NCI-H2196 treated with DMSO at 0.1 percent for 48 hours (cell line): ENCODE measurements around the gene PSME3.
A peak's percentile ranks its signal among the peaks of the same experiment; 100 is the strongest.

ENCODE experiments used
- DNase-seq: peaks from one replicate; lab custom pipeline; 2025; ENCODE audit not compliant: unreplicated experiment; lab: John Stamatoyannopoulos, UW

The PSME3 gene

GRCh38 chr17:42814633-42815399 lies 18.4 kb upstream of the PSME3 start:
- DNase-seq: peak; percentile 24

DNA sequence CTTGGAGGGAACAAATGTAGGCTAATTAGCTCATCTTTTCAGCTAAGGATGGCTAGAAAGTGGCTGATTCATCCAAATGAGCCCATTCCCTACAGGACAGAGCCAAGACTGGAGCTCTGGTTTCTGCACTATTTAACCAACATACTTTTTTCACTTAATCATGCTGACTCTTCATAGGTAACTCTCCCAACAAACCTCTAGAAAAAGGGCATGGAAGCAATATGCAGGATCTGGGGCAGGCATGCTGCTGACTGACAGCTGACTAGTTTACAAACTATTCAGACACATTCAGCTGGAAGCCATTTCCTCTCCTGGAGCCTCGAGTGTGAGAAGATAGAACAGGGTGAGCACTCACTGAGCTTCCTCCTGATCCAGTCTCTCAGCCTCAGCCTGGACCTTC lies 15.3 kb upstream of the PSME3 start:
- DNase-seq: no peak

DNA sequence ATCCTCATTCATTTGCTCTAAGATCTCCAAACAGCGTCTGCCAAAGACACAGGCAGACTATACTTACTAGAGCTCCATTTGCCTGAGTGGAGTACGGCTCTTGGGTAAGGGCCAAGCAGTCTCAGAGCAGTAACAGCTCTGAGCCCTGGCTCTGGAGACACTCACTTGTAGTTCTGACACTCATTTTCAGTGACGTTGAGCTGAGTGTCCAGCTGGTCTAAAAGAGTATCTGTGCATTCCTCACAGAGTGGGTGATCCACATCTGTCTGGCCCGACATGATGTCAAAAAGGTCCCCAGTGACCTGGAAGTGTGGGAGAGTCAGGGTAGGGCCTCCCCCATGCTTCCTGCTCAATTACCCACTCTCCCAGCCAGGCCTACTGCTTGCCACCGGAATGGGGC lies 14.8 kb upstream of the PSME3 start:
- DNase-seq: no peak

GRCh38 chr17:42819939-42820535 lies 13.2 kb upstream of the PSME3 start:
- no peak for DNase-seq

GRCh38 chr17:42821176-42821575 lies 12.0 kb upstream of the PSME3 start:
- no peak for DNase-seq

DNA sequence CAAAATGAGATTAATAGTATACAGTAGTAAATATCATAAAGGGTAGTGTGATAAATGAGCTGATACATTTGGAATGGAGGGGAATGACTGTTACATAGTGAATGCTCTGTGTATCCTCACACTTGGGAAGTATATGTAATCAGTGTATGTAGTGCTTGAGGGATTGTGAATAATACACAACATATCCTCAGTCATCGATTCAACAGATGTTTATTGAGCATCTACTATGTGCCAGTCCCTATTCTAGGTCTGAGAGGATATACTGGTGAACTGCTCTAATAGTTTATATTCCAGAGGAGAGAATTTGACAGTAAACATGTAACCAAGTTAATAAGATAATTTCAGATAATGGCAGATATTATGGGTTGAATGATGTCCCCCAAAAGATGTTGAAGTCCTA lies 5.7 kb upstream of the PSME3 start:
- no peak for DNase-seq

DNA sequence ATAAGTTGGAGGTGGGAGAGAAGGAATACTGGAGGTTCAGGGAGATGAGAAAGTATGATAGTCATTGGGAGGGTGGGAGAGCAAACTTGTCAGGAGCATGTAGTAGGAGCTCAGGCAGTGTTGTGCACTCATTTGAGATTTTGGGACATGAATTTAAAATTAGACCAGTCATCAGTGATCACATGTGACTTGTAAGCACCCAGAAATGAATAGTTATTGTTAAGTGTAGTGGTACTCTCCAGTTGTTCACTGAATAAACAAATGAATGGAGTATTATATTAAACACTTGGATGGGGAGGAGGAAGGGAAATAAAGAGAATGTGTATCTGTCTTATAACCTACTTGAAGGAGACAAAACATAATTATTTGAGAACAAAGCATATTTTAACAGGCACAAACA lies 2.2 kb upstream of the PSME3 start:
- no peak for DNase-seq

DNA sequence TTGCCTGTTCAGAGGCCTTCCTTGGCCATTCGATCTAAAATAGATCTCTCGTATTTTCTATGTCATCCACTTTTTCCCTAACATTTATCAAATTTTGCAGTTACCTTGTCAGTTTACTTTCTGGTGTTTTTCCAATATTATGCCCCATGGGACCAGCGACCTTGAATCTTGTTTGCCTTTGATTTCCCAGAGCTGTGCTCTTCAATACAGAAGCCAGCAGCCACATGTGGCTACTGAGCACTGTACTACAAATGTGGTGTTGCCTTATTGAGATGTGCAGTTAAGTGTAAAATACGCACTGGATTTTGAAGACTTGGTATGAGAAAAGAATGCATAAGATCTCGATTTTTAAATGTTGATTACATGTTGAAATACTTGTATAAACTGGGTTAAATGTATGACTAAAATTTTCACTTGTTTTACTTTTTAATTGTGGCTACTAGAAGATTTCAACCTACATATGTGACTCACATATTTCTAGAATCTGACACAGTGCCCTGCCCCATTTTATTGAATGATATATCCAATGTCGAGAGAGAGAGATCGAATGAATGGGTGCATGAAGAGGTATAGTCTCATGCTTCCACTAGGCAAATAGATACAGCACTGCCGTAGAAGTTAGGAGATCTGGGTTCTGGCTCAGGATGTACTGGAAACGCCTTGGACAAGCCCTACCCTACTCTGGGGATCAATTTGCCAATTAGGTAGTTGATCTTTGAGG lies 824 bp upstream of the PSME3 start:
- DNase-seq: no peak

DNA sequence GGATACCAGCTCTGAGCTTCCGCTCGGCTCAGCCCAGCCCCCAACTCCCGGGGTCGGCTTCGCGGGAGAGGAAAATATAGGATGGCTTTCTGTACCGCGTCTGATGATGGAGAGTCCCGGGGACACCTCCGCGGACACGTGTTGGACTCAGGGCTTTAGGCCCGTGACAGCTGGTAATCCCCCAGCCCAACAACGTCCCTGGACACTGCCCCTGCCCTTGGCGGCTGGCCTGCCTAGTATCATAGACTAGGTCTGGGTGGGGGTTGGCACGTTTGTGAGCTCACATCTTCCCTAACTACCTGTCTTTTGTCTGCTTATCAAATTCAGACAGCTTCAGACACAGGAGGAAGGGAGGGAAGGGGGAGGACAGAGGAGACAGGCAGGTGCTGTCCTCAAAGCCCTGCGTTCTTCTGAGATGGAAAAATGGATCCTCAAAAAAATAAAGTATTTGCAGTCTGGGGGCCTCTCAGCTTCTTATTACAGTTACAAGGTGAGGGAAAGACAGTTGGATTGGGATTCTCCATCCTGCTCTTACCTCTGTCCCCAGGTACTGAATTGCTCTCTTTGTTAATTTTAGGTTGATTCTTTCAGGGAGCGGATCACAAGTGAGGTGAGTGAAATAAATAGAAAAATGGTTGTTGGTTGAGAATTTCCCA lies 698 bp downstream of the PSME3 start:
- no peak for DNase-seq

DNA sequence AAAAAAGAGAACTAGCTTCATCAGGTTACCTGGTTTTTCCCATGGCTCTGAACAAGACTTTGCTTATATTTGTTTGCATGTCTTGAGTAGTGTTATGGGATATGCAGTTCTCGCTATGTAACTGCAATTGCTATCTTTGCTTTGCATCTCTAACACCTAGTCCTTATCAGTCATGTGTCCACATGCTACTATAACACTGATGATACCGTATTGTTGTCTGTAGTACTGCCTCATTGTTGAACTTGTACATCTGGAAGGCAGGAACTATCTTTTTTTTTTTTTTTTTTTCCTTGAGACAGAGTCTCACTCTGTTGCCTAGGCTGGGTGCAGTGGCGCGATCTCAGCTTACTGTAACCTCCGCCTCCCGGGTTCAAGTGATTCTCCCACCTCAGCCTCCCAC lies 2.5 kb downstream of the PSME3 start:
- no peak for DNase-seq

GRCh38 chr17:42841975-42842685 lies 8.9 kb downstream of the PSME3 start:
- no peak for DNase-seq

DNA sequence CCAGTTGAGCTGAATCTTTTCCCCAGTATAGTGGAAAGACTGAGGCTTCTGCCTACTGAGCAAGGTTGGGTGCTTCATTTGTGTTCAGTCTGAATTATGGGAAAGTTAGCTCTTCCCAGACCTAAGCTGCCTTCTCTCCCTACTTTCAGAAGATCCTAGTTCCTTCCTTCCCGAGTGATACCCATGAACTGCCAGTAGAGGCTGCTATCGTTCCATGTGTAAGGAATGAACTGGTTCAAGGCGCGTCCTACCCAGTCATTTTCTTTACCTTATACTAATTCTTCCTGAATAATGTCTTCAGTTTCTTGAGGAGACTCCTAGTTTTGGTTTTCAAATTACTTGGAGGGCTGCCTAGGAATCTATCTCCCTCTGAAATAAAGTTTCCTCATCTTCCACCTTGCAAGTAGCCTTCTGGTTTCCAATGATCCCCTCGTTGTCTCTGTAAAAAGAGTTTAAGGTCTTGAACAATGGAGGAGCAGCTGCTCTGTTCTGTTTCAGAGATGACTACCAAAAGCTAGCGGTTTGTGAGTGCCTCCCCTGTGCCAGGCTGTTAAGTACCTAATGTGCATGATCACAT lies 10.2 kb downstream of the PSME3 start:
- DNase-seq: no peak

- no peak for DNase-seq
These were observed 11.1 kb downstream of the PSME3 start, which contains the start of gene AOC2 for GRCh38 chr17:42844271-42844670. Gene AOC2 (plus strand): TSS chr17:42844580. CDS start chr17:42844627, 47 bp downstream.

DNA sequence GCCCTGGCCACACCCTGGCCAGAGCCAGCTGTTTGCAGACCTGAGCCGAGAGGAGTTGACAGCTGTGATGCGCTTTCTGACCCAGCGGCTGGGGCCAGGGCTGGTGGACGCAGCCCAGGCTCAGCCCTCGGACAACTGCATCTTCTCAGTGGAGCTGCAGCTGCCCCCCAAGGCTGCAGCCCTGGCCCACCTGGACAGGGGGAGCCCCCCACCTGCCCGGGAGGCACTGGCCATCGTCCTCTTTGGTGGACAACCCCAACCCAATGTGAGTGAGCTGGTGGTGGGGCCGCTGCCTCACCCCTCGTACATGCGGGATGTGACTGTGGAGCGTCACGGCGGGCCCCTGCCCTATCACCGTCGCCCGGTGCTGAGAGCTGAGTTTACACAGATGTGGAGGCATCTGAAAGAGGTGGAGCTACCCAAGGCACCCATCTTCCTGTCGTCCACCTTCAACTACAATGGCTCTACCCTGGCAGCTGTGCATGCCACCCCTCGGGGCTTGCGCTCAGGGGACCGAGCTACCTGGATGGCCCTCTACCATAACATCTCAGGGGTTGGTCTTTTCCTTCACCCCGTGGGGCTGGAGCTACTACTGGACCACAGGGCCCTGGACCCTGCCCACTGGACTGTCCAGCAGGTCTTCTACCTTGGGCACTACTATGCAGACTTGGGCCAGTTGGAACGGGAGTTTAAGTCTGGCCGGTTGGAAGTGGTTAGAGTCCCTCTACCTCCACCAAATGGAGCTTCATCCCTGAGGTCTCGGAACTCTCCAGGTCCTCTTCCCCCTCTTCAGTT lies 11.8 kb downstream of the PSME3 start:
- DNase-seq: no peak

GRCh38 chr17:42845556-42845917 lies 12.3 kb downstream of the PSME3 start:
- no peak for DNase-seq

GRCh38 chr17:42845918-42846593 lies 12.9 kb downstream of the PSME3 start:
- DNase-seq: no peak

- no peak for DNase-seq
These were observed 13.5 kb downstream of the PSME3 start for GRCh38 chr17:42846594-42847280.

DNA sequence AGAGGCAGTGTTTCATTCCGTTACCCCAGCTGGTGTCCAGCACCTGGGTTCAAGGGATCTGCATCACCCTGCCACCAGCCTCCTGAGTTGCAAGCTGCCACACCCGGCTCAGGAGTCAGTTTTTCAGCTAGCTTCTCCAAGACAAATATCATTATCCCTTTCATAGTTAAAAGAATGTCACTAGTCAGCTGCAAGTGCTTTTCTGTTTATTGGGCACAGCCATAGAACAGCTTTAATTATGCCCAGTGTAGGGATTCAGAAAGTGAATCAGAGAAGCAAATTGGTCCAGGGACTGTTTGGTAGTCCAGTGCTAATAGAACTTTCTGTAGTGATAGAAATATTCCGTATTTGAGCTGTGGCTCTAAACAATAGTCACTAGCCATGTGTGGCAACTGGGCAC lies 14.9 kb downstream of the PSME3 start:
- no peak for DNase-seq

GRCh38 chr17:42849031-42849430 lies 15.8 kb downstream of the PSME3 start:
- no peak for DNase-seq
